Stimulated activated CD8-positive, alpha-beta memory T cell treated with anti-CD3 and anti-CD28 coated beads, Interleukin-12 subunit alpha, Interleukin-12 subunit beta, amount 100 ng/mL, for 4 hours (primary cell): Measurements from ENCODE around the gene ANKS1A.
"Not testable (repeated sequence)": the region's sequence is repeated elsewhere in the genome, so short reads cannot be mapped to it uniquely, and the experiment has no call there.

Source experiments
- DNase-seq: peaks from one replicate; pipeline ENCODE4 v3.0.0-alpha.2; 2020; ENCODE audit warnings: low read depth

Gene ANKS1A, protein sequence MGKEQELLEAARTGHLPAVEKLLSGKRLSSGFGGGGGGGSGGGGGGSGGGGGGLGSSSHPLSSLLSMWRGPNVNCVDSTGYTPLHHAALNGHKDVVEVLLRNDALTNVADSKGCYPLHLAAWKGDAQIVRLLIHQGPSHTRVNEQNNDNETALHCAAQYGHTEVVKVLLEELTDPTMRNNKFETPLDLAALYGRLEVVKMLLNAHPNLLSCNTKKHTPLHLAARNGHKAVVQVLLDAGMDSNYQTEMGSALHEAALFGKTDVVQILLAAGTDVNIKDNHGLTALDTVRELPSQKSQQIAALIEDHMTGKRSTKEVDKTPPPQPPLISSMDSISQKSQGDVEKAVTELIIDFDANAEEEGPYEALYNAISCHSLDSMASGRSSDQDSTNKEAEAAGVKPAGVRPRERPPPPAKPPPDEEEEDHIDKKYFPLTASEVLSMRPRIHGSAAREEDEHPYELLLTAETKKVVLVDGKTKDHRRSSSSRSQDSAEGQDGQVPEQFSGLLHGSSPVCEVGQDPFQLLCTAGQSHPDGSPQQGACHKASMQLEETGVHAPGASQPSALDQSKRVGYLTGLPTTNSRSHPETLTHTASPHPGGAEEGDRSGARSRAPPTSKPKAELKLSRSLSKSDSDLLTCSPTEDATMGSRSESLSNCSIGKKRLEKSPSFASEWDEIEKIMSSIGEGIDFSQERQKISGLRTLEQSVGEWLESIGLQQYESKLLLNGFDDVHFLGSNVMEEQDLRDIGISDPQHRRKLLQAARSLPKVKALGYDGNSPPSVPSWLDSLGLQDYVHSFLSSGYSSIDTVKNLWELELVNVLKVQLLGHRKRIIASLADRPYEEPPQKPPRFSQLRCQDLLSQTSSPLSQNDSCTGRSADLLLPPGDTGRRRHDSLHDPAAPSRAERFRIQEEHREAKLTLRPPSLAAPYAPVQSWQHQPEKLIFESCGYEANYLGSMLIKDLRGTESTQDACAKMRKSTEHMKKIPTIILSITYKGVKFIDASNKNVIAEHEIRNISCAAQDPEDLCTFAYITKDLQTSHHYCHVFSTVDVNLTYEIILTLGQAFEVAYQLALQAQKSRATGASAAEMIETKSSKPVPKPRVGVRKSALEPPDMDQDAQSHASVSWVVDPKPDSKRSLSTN

DNA sequence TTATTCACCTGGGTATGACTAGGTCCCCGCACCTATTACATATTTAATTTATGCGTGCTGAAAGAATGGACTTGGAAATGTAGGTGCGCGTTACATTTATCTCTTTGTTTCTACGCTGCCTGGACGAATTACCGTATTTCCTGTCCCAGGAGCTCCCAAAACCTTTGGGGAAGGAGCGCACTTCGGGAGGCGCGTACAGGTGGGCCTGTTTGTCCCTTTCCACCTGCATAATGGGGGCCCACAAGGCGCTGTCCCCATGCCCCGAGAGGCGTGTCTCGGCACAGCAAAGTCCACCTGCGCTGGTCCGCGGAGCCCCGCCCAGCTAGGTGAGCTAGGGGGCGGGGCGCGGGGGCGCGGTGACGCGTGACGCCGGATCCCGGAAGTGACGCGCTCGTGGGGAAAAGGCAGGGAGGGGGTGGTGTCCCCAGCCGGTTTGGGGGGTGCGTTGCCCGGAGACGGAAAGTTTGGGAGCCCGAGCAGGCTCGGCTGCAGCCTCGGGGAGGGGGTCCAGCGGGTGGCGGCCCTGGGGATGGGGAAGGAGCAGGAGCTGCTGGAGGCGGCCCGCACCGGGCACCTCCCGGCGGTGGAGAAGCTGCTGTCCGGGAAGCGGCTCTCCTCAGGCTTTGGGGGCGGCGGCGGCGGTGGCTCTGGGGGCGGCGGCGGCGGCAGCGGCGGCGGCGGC lies at the start of gene ANKS1A:
TSS of gene ANKS1A (plus strand) at position 382 of the 682 bp plus-strand sequence. CDS start at position 530, 148 bp downstream.
- peak; percentile 85 for DNase-seq

DNA sequence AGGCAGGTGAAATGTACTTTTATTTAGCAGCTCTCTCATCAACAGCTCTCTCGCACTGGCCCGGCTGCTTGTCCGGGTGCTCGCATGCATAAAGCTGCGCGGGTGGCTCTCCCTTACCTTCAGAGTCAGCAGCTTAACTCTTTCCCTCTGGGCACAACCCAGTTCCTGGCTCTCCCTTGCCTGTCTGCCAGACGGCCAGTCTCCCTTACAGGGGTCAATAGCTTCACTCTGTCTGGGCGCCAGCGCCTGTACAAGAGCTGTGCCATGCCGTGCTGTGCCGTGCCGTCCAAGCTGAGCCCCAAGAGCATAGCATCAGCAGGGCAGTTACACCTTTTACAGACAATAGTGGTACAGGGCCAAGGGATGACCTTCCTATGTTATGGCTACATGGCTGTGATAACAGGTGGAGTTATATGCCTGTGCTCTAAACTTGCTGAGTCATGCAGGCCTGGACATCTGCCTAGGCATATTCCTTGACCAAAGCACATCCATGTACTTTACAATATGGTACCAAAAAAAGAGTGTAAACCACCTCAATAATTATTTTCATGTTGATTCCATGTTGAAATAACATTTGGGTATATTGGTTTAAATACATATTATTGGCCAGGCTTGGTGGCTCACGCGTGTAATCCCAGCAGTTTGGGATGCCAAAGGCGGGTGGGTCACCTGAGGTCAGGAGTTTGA lies 49.2 kb upstream of the ANKS1A start:
- no peak for DNase-seq

DNA sequence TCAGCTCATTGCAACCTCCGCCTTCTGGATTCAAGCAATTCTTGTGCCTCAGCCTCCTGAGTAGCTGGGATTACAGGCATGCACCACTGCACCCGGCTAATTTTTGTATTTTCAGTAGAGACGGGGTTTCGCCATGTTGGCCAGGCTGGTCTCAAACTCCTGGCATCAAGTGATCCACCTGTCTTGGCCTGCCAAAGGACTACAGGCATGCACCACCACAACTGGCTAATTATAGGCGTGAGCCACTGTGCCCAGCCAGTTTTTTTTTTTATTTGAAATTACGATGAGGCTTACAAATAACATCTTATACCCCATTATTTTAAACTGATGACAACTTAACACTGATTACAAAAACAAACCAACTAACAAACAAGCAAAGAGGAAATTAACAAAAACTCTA lies 40.0 kb upstream of the ANKS1A start:
- DNase-seq: not testable (repeated sequence)

DNA sequence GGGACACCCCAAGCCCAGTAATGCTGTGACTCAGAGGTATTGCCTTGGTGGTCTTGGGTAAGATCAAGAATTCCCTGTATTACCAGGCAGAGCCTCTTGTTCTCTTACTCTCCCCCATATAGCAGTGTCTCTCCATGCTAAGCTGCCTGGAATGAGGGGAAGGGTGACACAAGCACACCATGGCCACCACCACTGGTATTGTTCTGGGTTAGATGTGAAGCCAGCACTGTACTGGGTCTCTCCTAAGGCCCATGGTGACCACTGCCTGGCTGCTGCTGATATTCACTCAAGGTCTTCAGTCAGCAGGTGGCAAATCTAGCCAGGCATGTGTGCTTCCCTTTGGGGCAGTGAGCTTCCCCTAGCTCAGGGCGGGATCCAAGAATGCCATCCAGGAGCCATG lies 37.7 kb upstream of the ANKS1A start:
- DNase-seq: no peak

DNA sequence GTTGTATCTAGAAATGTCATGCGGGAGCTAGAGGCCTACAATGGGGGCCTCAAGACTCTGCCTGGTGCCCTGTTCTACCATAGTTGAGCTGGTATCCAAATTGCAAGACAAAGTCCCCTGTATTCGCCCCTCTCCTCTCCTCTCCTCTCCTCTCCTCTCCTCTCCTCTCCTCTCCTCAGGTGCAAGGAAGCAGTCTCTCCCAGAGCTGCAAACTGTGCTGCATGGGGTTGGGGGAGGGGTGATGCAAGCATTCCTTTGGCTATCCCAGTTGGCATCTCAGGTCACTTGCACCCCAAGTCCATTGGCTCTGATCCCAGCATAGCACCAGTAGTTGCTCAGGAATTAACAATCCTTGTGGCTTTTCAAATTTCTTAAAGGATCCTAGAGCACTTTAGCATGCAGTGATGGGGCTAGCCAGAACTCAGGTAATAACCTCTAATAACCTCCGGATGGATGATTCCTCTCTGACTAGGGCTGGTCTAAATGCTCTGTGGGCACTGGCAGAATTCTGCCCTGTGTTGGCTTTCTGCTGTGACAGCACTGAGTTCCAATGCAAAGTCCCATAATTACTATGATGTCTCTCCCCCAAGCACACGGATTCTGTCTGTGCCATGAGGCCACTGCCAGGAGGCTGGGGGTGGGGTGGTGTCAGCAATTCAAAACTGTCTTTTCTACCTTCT lies 36.5 kb upstream of the ANKS1A start:
- no peak for DNase-seq

DNA sequence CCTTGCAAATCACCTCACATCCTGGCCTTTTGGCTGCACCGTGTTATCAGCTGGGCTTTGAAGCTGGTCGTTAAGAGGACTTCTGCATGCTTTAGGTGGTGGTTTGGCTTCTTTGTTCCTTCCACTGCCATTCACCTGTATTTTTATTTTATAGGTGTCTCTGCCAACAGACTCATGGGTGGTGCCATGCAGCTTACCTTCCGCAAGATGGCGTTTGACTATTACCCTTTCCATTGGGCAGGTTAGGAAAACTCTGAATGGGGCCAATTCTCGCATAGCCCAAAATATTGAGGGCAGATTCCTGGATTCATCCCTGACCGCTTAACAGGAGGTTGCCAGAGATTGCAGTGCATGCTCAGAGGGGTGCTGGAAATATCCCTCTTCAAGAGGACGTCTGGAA lies 33.6 kb upstream of the ANKS1A start:
- DNase-seq: no peak

DNA sequence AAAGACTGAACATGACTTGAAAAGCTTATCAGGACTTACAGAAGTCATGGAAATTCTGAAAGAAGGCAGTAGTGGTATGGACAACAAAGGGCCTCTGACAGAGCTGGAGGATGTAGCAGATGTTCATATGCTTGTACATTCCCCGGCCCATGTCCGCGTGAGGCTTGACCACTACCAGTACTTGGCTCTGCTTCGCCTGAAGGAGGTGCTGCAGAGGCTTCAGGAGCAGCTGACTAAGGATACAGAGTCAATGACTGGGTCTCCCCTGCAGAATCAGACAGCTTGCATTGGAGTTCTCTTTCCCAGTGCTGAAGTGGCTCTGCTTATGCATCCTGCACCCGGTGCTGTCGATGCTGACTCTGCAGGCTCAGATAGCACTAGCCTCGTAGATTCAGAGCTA lies 30.4 kb upstream of the ANKS1A start:
- no peak for DNase-seq

DNA sequence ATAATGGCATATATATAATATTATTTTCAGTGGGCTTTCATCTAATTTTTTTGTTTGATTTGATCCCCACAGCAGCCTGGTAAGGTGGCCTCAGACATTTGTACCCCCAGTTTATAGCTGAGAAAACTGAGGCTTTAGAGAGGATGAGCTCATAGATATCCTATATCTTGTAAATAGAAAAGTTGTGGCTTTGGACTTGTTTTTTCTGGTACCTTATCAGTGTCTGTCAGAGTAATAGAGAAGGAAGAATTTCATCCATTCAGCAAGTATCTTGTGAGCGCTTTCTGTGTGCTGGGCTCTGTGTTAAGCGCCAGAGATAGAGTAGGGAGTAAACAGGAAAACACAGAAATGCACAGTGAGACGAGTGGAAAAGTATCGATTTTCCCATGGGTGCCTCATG lies 29.1 kb upstream of the ANKS1A start:
- no peak for DNase-seq

DNA sequence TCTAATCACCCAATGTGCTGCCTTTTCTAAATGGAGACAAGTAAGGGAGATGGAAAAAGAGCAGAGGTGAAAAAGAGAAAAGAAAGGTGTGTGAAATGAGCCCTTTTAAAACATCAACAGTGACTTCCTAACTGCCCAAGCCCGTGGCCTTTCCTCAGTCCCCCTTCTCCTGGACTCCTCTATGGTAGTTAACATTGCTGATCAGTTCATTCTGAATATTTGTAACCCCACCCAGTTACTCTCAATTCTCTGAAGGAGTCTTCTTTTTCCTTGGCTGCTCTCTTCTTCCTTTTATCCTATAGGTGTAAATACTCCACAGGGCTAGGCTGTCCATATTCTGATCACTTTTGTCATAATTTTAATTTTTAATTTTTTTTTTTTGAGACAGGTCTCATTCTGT lies 28.3 kb upstream of the ANKS1A start:
- no peak for DNase-seq

DNA sequence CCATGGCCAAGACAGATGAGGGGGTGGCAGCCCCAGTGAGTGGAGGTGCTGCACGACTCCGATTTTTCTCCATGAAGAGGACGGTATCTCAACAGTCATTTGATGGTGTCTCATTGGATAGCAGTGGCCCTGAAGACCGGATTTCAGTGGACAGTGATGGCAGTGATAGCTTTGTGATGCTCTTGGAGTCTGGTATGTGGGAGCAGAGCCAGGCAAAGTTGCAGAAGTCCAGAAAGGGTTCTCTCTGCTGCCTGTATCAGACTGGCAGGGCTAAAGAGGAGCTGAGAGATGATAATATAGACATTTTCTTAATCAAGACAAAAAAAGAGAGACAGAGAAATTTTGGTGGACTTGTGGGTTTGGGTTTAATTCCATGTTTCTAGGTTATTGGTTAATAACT lies 25.0 kb upstream of the ANKS1A start:
- DNase-seq: no peak

DNA sequence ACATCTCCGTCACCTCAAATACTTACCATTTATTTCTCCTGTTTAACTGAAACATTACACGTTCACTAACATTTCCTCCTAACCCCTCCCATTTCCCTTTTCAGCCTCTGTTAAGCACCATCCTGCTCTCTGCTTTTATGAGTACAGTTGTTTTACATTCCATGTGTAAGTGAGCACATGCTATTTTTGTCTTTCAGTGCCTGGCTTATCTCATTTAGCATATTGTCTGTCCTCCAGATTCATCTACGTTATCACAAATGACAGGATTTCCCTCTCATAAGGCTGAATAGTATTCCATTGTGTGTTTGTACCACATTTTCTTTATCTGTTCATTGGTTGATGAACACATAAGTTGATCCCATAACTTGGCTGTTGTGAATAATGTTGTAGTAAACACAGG lies 23.9 kb upstream of the ANKS1A start:
- DNase-seq: no peak

DNA sequence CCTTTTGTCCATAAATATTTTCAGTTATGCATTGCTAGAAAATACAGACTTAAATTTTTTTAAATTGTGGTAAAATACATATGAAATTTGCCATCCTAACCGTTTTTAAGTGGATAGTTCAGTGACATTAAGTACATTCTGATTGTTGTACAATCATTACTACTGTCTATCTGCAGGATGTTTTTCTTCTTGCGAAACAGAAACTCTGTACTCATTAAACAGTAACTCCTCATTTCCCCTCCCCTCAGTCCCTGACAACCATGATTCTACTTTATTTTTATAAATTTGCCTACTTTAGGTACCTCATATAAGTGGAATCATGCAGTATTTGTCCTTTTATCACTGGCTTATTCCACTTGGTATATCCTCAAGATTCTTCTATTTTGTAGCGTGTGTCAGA lies 22.5 kb upstream of the ANKS1A start:
- no peak for DNase-seq

DNA sequence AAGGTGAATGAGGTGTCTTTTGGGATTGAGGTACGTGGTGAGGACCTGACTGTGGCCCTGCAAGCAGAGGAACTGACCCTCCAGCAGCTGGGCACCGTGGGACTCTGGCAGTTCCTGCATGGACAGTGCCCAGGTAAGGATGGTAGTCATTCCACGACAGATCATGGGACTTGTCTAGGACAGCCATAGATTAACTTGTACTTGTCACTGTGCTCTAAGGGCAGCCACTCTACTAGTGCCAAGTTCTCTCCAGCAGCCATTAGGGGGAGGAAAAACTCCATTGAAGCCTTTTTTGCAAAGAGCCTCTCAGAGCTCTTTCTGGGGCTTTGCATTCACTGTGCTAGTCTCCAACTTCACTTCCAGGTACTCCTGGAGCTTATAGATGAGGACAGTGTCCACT lies 21.6 kb upstream of the ANKS1A start:
- DNase-seq: no peak

DNA sequence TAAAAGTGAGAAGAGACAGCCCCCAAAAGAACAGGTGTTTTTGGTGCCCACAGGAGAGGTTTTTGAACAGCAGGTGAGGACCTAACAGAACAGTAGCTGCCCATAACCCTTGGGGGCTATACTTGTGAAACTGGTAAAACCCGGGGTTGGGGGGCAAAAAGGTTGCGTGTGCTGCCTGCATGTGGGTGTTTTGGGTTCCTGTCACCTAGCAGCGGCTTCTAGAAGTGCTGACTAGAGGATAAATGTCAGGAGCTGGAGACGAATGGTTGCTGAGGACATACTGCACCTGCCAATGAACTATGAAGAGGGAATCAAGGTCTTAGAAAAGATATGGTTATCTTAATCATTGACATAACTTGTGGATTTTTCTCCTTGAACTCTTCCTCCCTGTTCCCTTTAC lies 17.2 kb upstream of the ANKS1A start:
- no peak for DNase-seq

DNA sequence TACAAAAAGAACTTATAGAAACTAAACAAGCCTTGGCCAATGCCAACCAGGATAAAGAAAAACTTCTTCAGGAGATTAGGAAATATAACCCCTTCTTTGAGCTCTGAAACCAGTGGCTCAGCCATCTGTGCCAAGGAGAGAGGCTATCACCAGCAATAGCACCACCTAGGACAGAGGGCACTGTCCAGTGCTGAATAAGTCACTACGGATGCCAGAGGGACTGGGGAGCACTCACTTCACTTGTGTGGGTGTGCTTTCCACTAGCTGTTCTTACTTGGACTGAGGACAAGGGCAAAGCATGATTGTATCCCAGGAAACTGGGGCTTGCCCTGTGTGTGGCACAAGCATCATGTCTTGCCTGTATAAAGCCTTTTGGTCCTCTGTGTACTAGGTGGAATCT lies 16.7 kb upstream of the ANKS1A start:
- DNase-seq: no peak

DNA sequence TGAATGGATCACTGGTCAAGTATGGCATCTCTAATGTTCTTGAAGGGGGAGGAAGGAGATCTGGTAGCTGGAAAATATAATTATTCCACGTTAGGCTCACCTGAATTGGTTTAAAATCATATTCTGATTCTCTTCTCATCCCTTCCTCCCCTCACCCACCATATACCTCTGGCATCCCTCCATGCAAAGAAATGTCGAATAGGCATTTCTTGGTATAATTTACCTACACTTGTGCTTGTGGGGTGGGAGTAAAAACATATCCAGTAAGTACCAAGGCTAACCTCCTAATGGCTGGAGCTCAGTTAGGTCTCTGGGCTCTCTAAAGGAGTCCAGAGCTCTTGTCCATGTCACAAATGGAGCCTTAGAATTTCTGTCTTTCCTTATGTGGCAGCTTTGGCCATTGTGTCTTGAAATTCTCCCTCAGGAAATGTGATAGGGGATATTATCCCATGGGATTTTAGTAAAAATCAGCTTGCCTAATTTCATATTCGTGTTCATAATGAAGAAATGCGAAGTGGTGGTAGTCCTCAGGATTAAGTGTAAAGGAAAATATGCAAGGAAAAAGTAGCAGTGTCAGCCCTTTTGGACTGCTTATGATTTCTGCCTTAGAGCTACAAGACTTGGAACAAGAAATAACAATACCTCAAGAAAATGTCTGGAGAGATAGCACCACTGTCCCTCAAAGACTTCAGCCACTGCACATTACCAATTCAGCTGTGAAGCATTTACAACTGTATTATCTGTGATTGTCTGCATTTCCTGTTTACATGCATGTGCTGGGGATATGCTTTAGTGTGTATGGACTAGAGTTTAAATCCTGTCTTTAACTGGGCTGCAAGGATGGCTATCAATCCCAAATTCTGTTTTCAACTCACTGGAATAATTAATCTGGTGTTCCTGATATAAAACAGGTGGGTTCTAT lies 13.5 kb upstream of the ANKS1A start:
- no peak for DNase-seq

DNA sequence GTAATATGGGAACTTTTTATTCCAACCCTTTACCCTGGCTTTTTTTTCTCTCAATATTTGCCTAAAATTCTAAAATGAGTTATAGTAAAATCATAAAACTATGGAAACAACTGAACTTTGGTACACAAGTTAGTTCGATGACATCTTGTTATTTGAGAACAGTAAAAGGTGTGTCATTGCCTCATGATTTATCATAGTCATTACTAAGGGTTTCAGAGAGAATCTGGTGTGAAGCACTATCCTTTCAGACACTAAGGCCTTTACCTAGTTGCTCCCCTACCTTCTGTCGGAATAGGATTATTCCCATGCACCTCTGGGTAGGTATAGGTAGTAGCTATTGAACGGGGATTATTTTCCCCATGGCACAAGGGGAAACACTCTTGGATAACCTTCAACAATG lies 12.6 kb upstream of the ANKS1A start:
- DNase-seq: no peak

DNA sequence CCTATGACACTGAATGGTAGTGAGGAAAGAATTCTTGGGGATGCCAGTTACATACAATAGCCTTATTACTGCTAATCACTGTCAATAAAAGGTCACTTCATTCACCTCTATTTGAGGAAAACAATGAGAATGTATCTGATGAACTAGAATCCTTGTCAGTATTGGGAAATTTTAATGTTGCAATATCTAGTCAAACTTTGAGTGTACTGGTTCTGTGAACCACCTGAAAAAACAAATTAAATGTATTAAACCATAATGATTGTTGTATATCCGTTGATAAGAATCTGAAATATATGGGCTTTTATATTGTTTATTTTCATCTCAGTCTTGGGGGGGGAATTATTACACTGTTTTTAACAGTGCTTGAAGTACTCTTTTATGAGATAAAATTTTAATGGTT lies 11.8 kb upstream of the ANKS1A start:
- no peak for DNase-seq

DNA sequence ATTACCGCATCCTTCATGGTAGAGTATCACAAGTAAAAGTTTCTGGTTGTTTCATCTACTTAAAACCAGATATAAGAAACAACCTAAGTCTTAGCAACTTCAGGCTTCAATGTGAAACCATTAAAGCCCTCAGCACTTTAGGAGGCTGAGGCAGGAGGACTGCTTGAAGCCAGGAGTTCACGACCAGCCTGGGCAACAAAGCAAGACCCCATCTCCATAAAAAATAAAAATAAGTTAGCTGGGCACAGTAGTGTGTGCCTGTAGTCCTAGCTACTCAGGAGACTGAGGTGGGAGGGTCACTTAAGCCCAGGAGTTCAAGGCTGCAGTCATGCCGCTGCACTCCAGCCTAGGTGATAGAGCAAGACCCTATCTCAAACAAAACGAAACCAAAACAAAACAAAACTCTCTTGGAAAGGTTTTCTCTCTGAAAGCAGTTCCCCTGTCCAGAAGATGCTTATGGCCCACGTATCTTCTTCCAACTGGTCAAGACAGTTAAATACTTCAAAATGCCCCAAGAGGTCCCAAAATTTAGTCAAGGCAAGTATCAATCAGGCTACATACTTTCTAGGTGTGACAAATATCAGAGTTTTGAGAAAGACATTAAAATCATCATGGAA lies 11.1 kb upstream of the ANKS1A start:
- no peak for DNase-seq
